HCT116 (cell line): Measurements from ENCODE around the gene ANKRD6. TPM values are rescaled to one million over a fixed set of nuclear protein-coding genes. Genes with fewer than 3 reads are reported as not detected.
A peak's percentile ranks its signal among the peaks of the same experiment; 100 is the strongest.

ENCODE experiments used
- ATAC-seq: fragments of 200-7000 bp; cut with Tn5 transposase; 2 replicates; pipeline ENCODE4 v1.9.1; 2020; ENCODE audit warnings: mild to moderate bottlenecking, moderate library complexity
- BruUV-seq: library from RNA; stranded (reverse); fragments of 400-500 nt; replicated peaks from 2 replicates; lab custom pipeline; 2021; lab: Mats Ljungman, UMichigan
- CTCF ChIA-PET: fragments of 300-600 bp; sonication (Branson Sonifier 250); formaldehyde crosslinking; loops from one replicate; lab custom pipeline; 2021; ENCODE audit warnings: antibody characterized with exemption; lab: Charles Lee
- POLR2A ChIA-PET: fragments of 300-600, 350-600 bp; sonication (Branson Sonifier 250); formaldehyde crosslinking; loops from one replicate; lab custom pipeline; 2021; ENCODE audit warnings: antibody characterized with exemption; lab: Charles Lee
- RAD21 ChIA-PET, 2 experiments: fragments of 300-600 bp; sonication (Branson Sonifier 250); formaldehyde crosslinking; loops; one replicate each; lab custom pipeline; 2023; ENCODE audit warnings: low total read pairs in 2 of 2; ENCODE audit not compliant: uncharacterized antibody in 2 of 2, unreplicated experiment in 2 of 2, low non-redundant PET in 1 of 2; lab: Charles Lee
- DNase-seq: peaks from one replicate; pipeline ENCODE4 v3.0.0-alpha.2; 2010; ENCODE audit warnings: low read depth, low spot score
- H2AFZ ChIP-seq: fragments of 200-600 bp; shearing (Covaris generic), sonication (generic); 2 replicates; pipeline ENCODE4 v1.6.1; 2017; ENCODE audit warnings: low read depth, mixed run types, mixed read lengths, antibody characterized with exemption, low read length; ENCODE audit not compliant: poor library complexity, severe bottlenecking
- H3K27ac ChIP-seq: 2 replicates; pipeline ENCODE4 v1.5.1; 2012; ENCODE audit warnings: low read depth, low read length
- H3K27me3 ChIP-seq: fragments of 200-600 bp; sonication (generic); 2 replicates; pipeline ENCODE4 v1.6.1; 2016; ENCODE audit warnings: mixed run types, low read length, mixed read lengths; ENCODE audit not compliant: insufficient read depth
- H3K36me3 ChIP-seq, 2 experiments: fragments of 200-500 bp in 1 of 2; fragments of 200-600 bp in 1 of 2; sonication (Bioruptor generic) in 1 of 2; sonication (generic) in 1 of 2; 2 replicates each; pipeline versions ENCODE4 v1.5.1 to v1.6.1; 2014 to 2016; ENCODE audit warnings: low read length in 2 of 2, inconsistent platforms in 1 of 2, mixed read lengths in 1 of 2, mixed run types in 1 of 2; ENCODE audit not compliant: insufficient read depth in 2 of 2, control insufficient read depth in 1 of 2
- H3K4me1 ChIP-seq, 2 experiments: fragments of 200-600 bp in 1 of 2; sonication (generic) in 1 of 2; 2 replicates each; pipeline versions ENCODE4 v1.5.1 to v1.6.1; 2012 to 2017; ENCODE audit warnings: low read length in 2 of 2, inconsistent platforms in 1 of 2, mild to moderate bottlenecking in 1 of 2, mixed read lengths in 1 of 2, mixed run types in 1 of 2, moderate library complexity in 1 of 2; ENCODE audit not compliant: insufficient read depth in 2 of 2, control insufficient read depth in 1 of 2
- H3K4me2 ChIP-seq: fragments of 200-600 bp; sonication (generic); 2 replicates; pipeline ENCODE4 v1.6.1; 2017; ENCODE audit warnings: mixed run types, low read length, mixed read lengths
- H3K4me3 ChIP-seq, 2 experiments: fragments of 200-600 bp in 1 of 2; sonication (generic) in 1 of 2; replicated peaks in 1 of 2; 2 replicates each; pipeline ENCODE4 v1.5.1; 2011 to 2016; ENCODE audit warnings: low read length in 2 of 2, control low read depth in 1 of 2, low read depth in 1 of 2, mild to moderate bottlenecking in 1 of 2, mixed read lengths in 1 of 2, mixed run types in 1 of 2
- H3K79me2 ChIP-seq: fragments of 200-600 bp; sonication (generic); 2 replicates; pipeline ENCODE4 v1.6.1; 2017; ENCODE audit warnings: mild to moderate bottlenecking, mixed run types, low read length, moderate library complexity, mixed read lengths; ENCODE audit not compliant: insufficient read depth
- H3K9ac ChIP-seq: fragments of 200-600 bp; sonication (generic); 2 replicates; pipeline ENCODE4 v1.6.1; 2016; ENCODE audit warnings: low read length, mixed read lengths
- H3K9me2 ChIP-seq: fragments of 200-600 bp; sonication (generic), shearing (Covaris generic); 2 replicates; pipeline ENCODE4 v1.6.1; 2017; ENCODE audit warnings: mixed run types, mild to moderate bottlenecking, moderate library complexity; ENCODE audit not compliant: insufficient read depth
- H3K9me3 ChIP-seq, 2 experiments: fragments of 200-500 bp in 1 of 2; fragments of 200-600 bp in 1 of 2; sonication (Bioruptor generic) in 1 of 2; sonication (generic) in 1 of 2; 2 replicates each; pipeline ENCODE4 v1.6.1; 2014 to 2017; ENCODE audit warnings: low read length in 2 of 2, mixed read lengths in 2 of 2, inconsistent platforms in 1 of 2, low read depth in 1 of 2, mild to moderate bottlenecking in 1 of 2, mixed run types in 1 of 2, moderate library complexity in 1 of 2; ENCODE audit not compliant: control insufficient read depth in 1 of 2, insufficient read depth in 1 of 2
- H4K20me1 ChIP-seq: fragments of 200-600 bp; sonication (generic), shearing (Covaris generic); 2 replicates; pipeline ENCODE4 v1.6.1; 2017; ENCODE audit warnings: mixed run types, mild to moderate bottlenecking, moderate library complexity; ENCODE audit not compliant: insufficient read depth
- ATF3 ChIP-seq: IDR thresholded peaks from 2 replicates; pipeline ENCODE4 v1.6.1; 2012
- CBX3 ChIP-seq: IDR thresholded peaks from 2 replicates; pipeline ENCODE4 v1.6.1; 2012; ENCODE audit warnings: low read depth
- CEBPB ChIP-seq: IDR thresholded peaks from 2 replicates; pipeline ENCODE4 v1.6.1; 2012; ENCODE audit warnings: low read depth
- CTCF ChIP-seq, 3 experiments: fragments of 200-600 bp in 1 of 3; sonication (generic) in 1 of 3; IDR thresholded peaks in 2 of 3; conservative IDR thresholded peaks in 1 of 3; 2 replicates each; pipeline ENCODE4 v1.5.1; 2012 to 2017; ENCODE audit warnings: low read depth in 2 of 3, low read length in 2 of 3, antibody characterized with exemption in 1 of 3, borderline replicate concordance in 1 of 3, control low read depth in 1 of 3, mild to moderate bottlenecking in 1 of 3, mixed read lengths in 1 of 3, mixed run types in 1 of 3, moderate library complexity in 1 of 3; ENCODE audit not compliant: insufficient read depth in 1 of 3
- EGR1 ChIP-seq: IDR thresholded peaks from 2 replicates; pipeline ENCODE4 v1.6.1; 2012; ENCODE audit warnings: low read depth
- EZH2phosphoT487 ChIP-seq: fragments of 200-600 bp; IDR thresholded peaks from 2 replicates; pipeline ENCODE4 v1.6.1; 2018; ENCODE audit warnings: antibody characterized with exemption, borderline replicate concordance
- JUND ChIP-seq: IDR thresholded peaks from 2 replicates; pipeline ENCODE4 v1.6.1; 2012
- POLR2A ChIP-seq: IDR thresholded peaks from 2 replicates; pipeline ENCODE4 v1.7.0; 2011; ENCODE audit warnings: borderline replicate concordance; ENCODE audit not compliant: insufficient read depth, insufficient read length; ENCODE audit errors: extremely low read depth
- POLR2AphosphoS5 ChIP-seq: IDR thresholded peaks from 2 replicates; pipeline ENCODE4 v1.6.1; 2011; ENCODE audit warnings: mild to moderate bottlenecking, low read depth, low read length, moderate library complexity
- SP1 ChIP-seq: IDR thresholded peaks from 2 replicates; pipeline ENCODE4 v1.6.1; 2012; ENCODE audit warnings: low read depth
- SRF ChIP-seq: IDR thresholded peaks from 2 replicates; pipeline ENCODE4 v1.6.1; 2012; ENCODE audit warnings: low read depth
- YY1 ChIP-seq: IDR thresholded peaks from 2 replicates; pipeline ENCODE4 v1.6.1; 2011; ENCODE audit warnings: low read length, low read depth, moderate library complexity, mild to moderate bottlenecking; ENCODE audit not compliant: insufficient replicate concordance; ENCODE audit errors: extremely low read depth
- ZFX ChIP-seq: fragments of 450-650 bp; IDR thresholded peaks from 2 replicates; pipeline ENCODE4 v1.6.1; 2017
- ZNF274 ChIP-seq: fragments of 200-500 bp; sonication (Bioruptor generic); IDR thresholded peaks from 2 replicates; pipeline ENCODE4 v1.6.1; 2014; ENCODE audit warnings: mild to moderate bottlenecking, low read depth, low read length, inconsistent platforms
- intact Hi-C: fragments of 100-400 bp; cut with micrococcal nuclease; formaldehyde crosslinking; loops from 2 replicates; pipeline ENCODE4 v1.10.0; 2022
- total RNA-seq: library from RNA; stranded (reverse); gene quantifications from one replicate; pipeline ENCODE4 v1.2.1, GENCODE V29; 2021; ENCODE audit not compliant: unreplicated experiment
- TF ChIP-seq, protein P1 (sequence below): IDR thresholded peaks from 2 replicates; pipeline ENCODE4 v1.6.1; 2012

The ANKRD6 gene
- total RNA-seq, 1 experiment from 2014 or later, result 9.9 TPM

DNA sequence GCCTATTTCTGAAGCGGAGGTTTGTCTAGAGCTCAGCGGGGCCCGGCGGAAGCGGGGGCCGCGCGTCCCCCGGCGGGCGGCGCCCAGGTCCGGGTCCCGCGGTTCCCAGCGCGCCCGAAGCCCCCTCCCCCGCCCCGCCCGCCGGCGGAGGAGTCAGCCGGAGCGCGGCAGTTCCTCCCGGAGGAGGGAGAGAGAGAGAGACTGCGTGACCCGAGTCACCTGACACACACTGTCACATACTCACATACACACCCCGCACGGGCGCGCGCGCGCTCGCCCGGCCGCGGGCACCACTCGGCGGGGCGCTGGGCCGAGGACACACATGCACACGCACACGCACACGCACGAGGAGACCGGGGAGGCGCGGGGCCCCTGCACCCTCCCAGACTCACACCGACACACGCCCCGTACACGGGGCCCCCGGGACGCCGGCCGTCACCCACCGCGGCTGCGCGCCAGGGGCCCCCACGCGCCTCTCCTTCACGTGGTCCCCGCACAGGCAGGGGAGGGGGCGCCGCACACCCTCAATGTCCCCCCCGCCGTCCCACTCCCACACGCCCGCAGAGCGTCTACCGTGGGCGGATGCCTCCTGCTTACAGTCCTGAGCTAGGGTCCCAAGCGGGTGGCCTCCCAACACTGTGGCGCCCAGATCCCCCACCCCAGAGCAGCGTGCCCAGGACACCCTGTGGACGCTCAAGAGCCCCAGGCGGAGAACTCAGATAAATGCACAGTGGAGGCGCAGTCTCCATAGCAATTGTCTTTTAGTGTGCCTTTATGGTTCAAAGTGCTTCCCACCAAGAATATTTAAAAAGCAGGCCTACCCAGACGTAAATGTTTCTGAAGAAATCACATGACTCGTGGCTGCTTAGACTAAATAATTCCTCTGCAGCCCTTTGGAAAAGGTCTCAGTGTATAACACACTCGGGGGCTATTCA is 20.6 kb upstream of the ANKRD6 start, which contains the start of gene RRAGD:
Gene RRAGD (minus strand): TSS at position 203 of the 935 bp plus-strand sequence. CDS start 280 bp downstream, outside the sequence.
- Histone ChIP-seq H3K4me2 (peak within 1 kb of the TSS; percentile 92), H3K4me3 (peak within 1 kb of the TSS; percentile 51 to 64), H4K20me1 (no peaks in the 10 kb centered on the region), H3K36me3 (no peaks in the 10 kb centered on the region), H3K9me3 (no peaks in the 10 kb centered on the region), H3K9me2 (no peaks in the 10 kb centered on the region), H3K4me1 (peaks cover 10 to 20% of the 10 kb centered on the region in 2 experiments; a peak in 3 of 4 replicates), H3K79me2 (no peaks in the 10 kb centered on the region), H3K27ac (peak within 1 kb of the TSS; percentile 32; the same call in 1 of the 2 replicates), H3K9ac (peak within 1 kb of the TSS; percentile 56), H2AFZ (peak within 1 kb of the TSS; percentile 91), H3K27me3 (no peaks in the 10 kb centered on the region)
- BruUV-seq, result no TSS peak
- CTCF ChIA-PET, result no interaction called here
- TF ChIP-seq CEBPB, result no peak
- TF ChIP-seq SRF, result no peak
- TF ChIP-seq CBX3, result no peak
- TF ChIP-seq SP1, result no peak
- no peak for TF ChIP-seq ZNF274
- TF ChIP-seq EGR1, result no peak
- TF ChIP-seq POLR2A, result no peak
- TF ChIP-seq ATF3, result no peak
- no peak for TF ChIP-seq EZH2phosphoT487
- TF ChIP-seq POLR2AphosphoS5, result peak; percentile 57
- TF ChIP-seq ZFX, result peak; percentile 46; the same call in 1 of the 2 replicates
- TF ChIP-seq CTCF (IDR thresholded peaks at IDR 0.05 in 2 of 3, conservative IDR thresholded peaks at IDR 0.05 in 1 of 3; ENCODE audit: borderline replicate concordance in 1 of 3, insufficient read depth in 1 of 3, low read depth in 2 of 3, low read length in 2 of 3), result no peak
- TF ChIP-seq YY1, result no peak
- TF ChIP-seq, protein P1, sequence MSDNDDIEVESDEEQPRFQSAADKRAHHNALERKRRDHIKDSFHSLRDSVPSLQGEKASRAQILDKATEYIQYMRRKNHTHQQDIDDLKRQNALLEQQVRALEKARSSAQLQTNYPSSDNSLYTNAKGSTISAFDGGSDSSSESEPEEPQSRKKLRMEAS, result peak; percentile 51; the same call in 1 of the 2 replicates
- TF ChIP-seq JUND, result no peak
- RAD21 ChIA-PET, result no interaction called here
- intact Hi-C loops, result no loop called here
- POLR2A ChIA-PET, result no interaction called here
- DNase-seq (peak; percentile 4), ATAC-seq (peak; percentile 88)
